Naive thymus-derived CD4-positive, alpha-beta T cell (primary cell): ENCODE data around the gene F10. TPM values are rescaled to one million over a fixed set of nuclear protein-coding genes. Genes with fewer than 3 reads are reported as not detected.

Experiments used
- ATAC-seq: fragments of 150-1000 bp; cut with Tn5 transposase; 2 replicates; pipeline ENCODE4 v1.10.0; 2021; ENCODE audit warnings: mild to moderate bottlenecking, moderate library complexity
- CTCF ChIA-PET: fragments of 350-600 bp; sonication (Branson Sonifier 250); formaldehyde crosslinking; loops from one replicate; lab custom pipeline; 2021; ENCODE audit warnings: antibody characterized with exemption; lab: Charles Lee
- POLR2A ChIA-PET: fragments of 350-600 bp; sonication (Branson Sonifier 250); formaldehyde crosslinking; loops from one replicate; lab custom pipeline; 2021; ENCODE audit warnings: antibody characterized with exemption, inconsistent platforms; lab: Charles Lee
- DNase-seq, 9 donors: peaks; one replicate each; pipeline versions ENCODE4 v3.0.0 to v3.0.0-alpha.2; 2020 to 2022; ENCODE audit warnings: mixed read lengths in 1 of 9
- H3K27ac ChIP-seq: one replicate; pipeline ENCODE4 v1.7.0; 2013; ENCODE audit warnings: mild to moderate bottlenecking, low read depth, low read length, moderate library complexity
- H3K27me3 ChIP-seq, 2 donors: one replicate each; pipeline ENCODE4 v1.7.0; 2013; ENCODE audit warnings: low read length in 2 of 2, mild to moderate bottlenecking in 2 of 2, moderate library complexity in 2 of 2; ENCODE audit not compliant: control insufficient read depth in 2 of 2, insufficient read depth in 2 of 2
- H3K36me3 ChIP-seq, 3 experiments: 1 replicate in 2 of 3; 2 replicates in 1 of 3; pipeline ENCODE4 v1.7.0; 2013; ENCODE audit warnings: low read length in 3 of 3, mild to moderate bottlenecking in 3 of 3, moderate library complexity in 1 of 3; ENCODE audit not compliant: insufficient read depth in 3 of 3, control insufficient read depth in 2 of 3
- H3K4me1 ChIP-seq, 2 donors: one replicate each; pipeline ENCODE4 v1.7.0; 2013; ENCODE audit warnings: low read length in 2 of 2, mild to moderate bottlenecking in 2 of 2, moderate library complexity in 1 of 2; ENCODE audit not compliant: control insufficient read depth in 2 of 2, insufficient read depth in 2 of 2
- H3K4me3 ChIP-seq: 2 replicates; pipeline ENCODE4 v1.7.0; 2013; ENCODE audit warnings: mild to moderate bottlenecking, low read length
- H3K9me3 ChIP-seq, 3 experiments: 1 replicate in 2 of 3; 2 replicates in 1 of 3; pipeline ENCODE4 v1.7.0; 2013; ENCODE audit warnings: low read length in 3 of 3; ENCODE audit not compliant: control insufficient read depth in 2 of 3
- H3K27ac Mint-ChIP-seq, 9 donors: one replicate each; pipeline ENCODE4 v1.8.0; 2020 to 2022; ENCODE audit warnings: mixed read lengths in 9 of 9, mild to moderate bottlenecking in 8 of 9, moderate library complexity in 5 of 9, inconsistent platforms in 2 of 9
- H3K27me3 Mint-ChIP-seq, 5 donors: one replicate each; pipeline ENCODE4 v1.8.0; 2021 to 2022; ENCODE audit warnings: mixed read lengths in 5 of 5, mild to moderate bottlenecking in 1 of 5
- H3K36me3 Mint-ChIP-seq, 5 donors: one replicate each; pipeline ENCODE4 v1.8.0; 2020 to 2022; ENCODE audit warnings: mixed read lengths in 5 of 5, mild to moderate bottlenecking in 3 of 5, inconsistent platforms in 1 of 5
- H3K4me1 Mint-ChIP-seq, 7 donors: one replicate each; pipeline ENCODE4 v1.8.0; 2020 to 2022; ENCODE audit warnings: mixed read lengths in 7 of 7, mild to moderate bottlenecking in 3 of 7, inconsistent platforms in 1 of 7
- H3K4me3 Mint-ChIP-seq, 10 donors: one replicate each; pipeline ENCODE4 v1.8.0; 2020 to 2022; ENCODE audit warnings: mild to moderate bottlenecking in 10 of 10, mixed read lengths in 10 of 10, moderate library complexity in 6 of 10, inconsistent platforms in 2 of 10
- H3K9me3 Mint-ChIP-seq, 11 donors: one replicate each; pipeline ENCODE4 v1.8.0; 2020 to 2022; ENCODE audit warnings: mixed read lengths in 11 of 11, mild to moderate bottlenecking in 4 of 11, inconsistent platforms in 1 of 11, moderate library complexity in 1 of 11
- intact Hi-C, 2 donors: fragments of 100-400 bp; cut with micrococcal nuclease; formaldehyde crosslinking; loops; one replicate each; pipeline ENCODE4 v1.15.1; 2023
- polyA plus RNA-seq, 2 donors: library from polyadenylated mRNA; unstranded; fragments of 300-500 nt; fragmentation: Illumina TruSeq; gene quantifications; one replicate each; pipeline ENCODE4 v1.2.3, GENCODE V29; 2021
- total RNA-seq, 6 experiments: library from RNA in 5 of 6; stranded (reverse) in 5 of 6; gene quantifications; 1 replicate in 5 of 6; 2 replicates in 1 of 6; pipeline ENCODE4 v1.2.3 and lab custom pipeline; 2021 to 2026

F10 gene
- total and polyA plus RNA-seq, 7 experiments from 2014 or later, result not detected

GRCh38 chr13:113091211-113091771, 31.3 kb upstream of the F10 start:
- H3K27me3 Mint-ChIP-seq, result no peaks in the 10 kb centered on the region
- Histone ChIP-seq H3K27me3 (no peaks in the 10 kb centered on the region), H3K4me1 (no peaks in the 10 kb centered on the region), H3K27ac (no peak overlapping the region), H3K9me3 (no peaks in the 10 kb centered on the region), H3K36me3 (peaks cover 0 to 30% (median 0%) of the 10 kb centered on the region in 3 experiments), H3K4me3 (no peak overlapping the region)
- no peak overlapping the region for H3K4me3 Mint-ChIP-seq
- intact Hi-C loops, result no loop called here
- CTCF ChIA-PET, result no interaction called here
- H3K27ac Mint-ChIP-seq, result no peak overlapping the region
- no peak for ATAC-seq
- POLR2A ChIA-PET, result no interaction called here
- no peak for DNase-seq
- no peaks in the 10 kb centered on the region for H3K9me3 Mint-ChIP-seq
- H3K36me3 Mint-ChIP-seq, result peaks cover 0 to 17% (median 0%) of the 10 kb centered on the region in 5 donors
- peaks cover 0 to 2% (median 0%) of the 10 kb centered on the region in 7 donors for H3K4me1 Mint-ChIP-seq

GRCh38 chr13:113091891-113092775, 30.5 kb upstream of the F10 start:
- ChIA-PET CTCF (no interaction called here), POLR2A (no interaction called here)
- Histone ChIP-seq H3K27ac (no peak overlapping the region), H3K9me3 (no peaks in the 10 kb centered on the region), H3K4me3 (no peak overlapping the region), H3K4me1 (no peaks in the 10 kb centered on the region), H3K36me3 (peaks cover 0 to 28% (median 0%) of the 10 kb centered on the region in 3 experiments), H3K27me3 (no peaks in the 10 kb centered on the region)
- no peak for ATAC-seq
- H3K4me3 Mint-ChIP-seq, result no peak overlapping the region
- no peak for DNase-seq
- intact Hi-C loops, result no loop called here
- no peak overlapping the region for H3K27ac Mint-ChIP-seq
- H3K27me3 Mint-ChIP-seq, result no peaks in the 10 kb centered on the region
- H3K4me1 Mint-ChIP-seq, result peaks cover 0 to 2% (median 0%) of the 10 kb centered on the region in 7 donors
- no peaks in the 10 kb centered on the region for H3K9me3 Mint-ChIP-seq
- peaks cover 0 to 9% (median 0%) of the 10 kb centered on the region in 5 donors for H3K36me3 Mint-ChIP-seq

GRCh38 chr13:113092776-113093579, 29.6 kb upstream of the F10 start:
- no peak overlapping the region for H3K27ac ChIP-seq
- Mint-ChIP-seq H3K4me3 (no peak overlapping the region), H3K4me1 (peaks cover 0 to 2% (median 0%) of the 10 kb centered on the region in 7 donors), H3K27ac (no peak overlapping the region), H3K36me3 (peaks cover 0 to 8% (median 0%) of the 10 kb centered on the region in 5 donors), H3K9me3 (no peaks in the 10 kb centered on the region), H3K27me3 (no peaks in the 10 kb centered on the region)
- intact Hi-C loops, result no loop called here
- H3K9me3 ChIP-seq, result no peaks in the 10 kb centered on the region
- POLR2A ChIA-PET, result no interaction called here
- no peaks in the 10 kb centered on the region for H3K4me1 ChIP-seq
- DNase-seq (no peak), ATAC-seq (no peak)
- CTCF ChIA-PET, result no interaction called here
- H3K4me3 ChIP-seq, result no peak overlapping the region
- H3K27me3 ChIP-seq, result no peaks in the 10 kb centered on the region
- peaks cover 0 to 20% (median 0%) of the 10 kb centered on the region in 3 experiments for H3K36me3 ChIP-seq

GRCh38 chr13:113093580-113094409, 28.8 kb upstream of the F10 start:
- Histone ChIP-seq H3K9me3 (no peaks in the 10 kb centered on the region), H3K27ac (no peak overlapping the region), H3K4me1 (no peaks in the 10 kb centered on the region), H3K36me3 (peaks cover 0 to 16% (median 0%) of the 10 kb centered on the region in 3 experiments), H3K27me3 (no peaks in the 10 kb centered on the region), H3K4me3 (no peak overlapping the region)
- H3K9me3 Mint-ChIP-seq, result no peaks in the 10 kb centered on the region
- ATAC-seq (no peak), DNase-seq (no peak)
- no peak overlapping the region for H3K4me3 Mint-ChIP-seq
- peaks cover 0 to 16% (median 0%) of the 10 kb centered on the region in 5 donors for H3K36me3 Mint-ChIP-seq
- POLR2A ChIA-PET, result interaction anchor here (0.6 kb wide), 1 partner anchor 125 kb away, joined by 3 read pairs; no protein-coding TSS in a partner anchor
- intact Hi-C loops, result no loop called here
- no peaks in the 10 kb centered on the region for H3K27me3 Mint-ChIP-seq
- H3K4me1 Mint-ChIP-seq, result peaks cover 0 to 2% (median 0%) of the 10 kb centered on the region in 7 donors
- CTCF ChIA-PET, result no interaction called here
- no peak overlapping the region for H3K27ac Mint-ChIP-seq

GRCh38 chr13:113094410-113094800, 28.2 kb upstream of the F10 start:
- ChIA-PET POLR2A (interaction anchor here (0.6 kb wide), 1 partner anchor 124 kb away, joined by 3 read pairs; no protein-coding TSS in a partner anchor), CTCF (no interaction called here)
- Histone ChIP-seq H3K27me3 (no peaks in the 10 kb centered on the region), H3K4me1 (no peaks in the 10 kb centered on the region), H3K9me3 (no peaks in the 10 kb centered on the region), H3K36me3 (peaks cover 0 to 12% (median 0%) of the 10 kb centered on the region in 3 experiments), H3K4me3 (no peak overlapping the region), H3K27ac (no peak overlapping the region)
- DNase-seq (no peak), ATAC-seq (no peak)
- Mint-ChIP-seq H3K4me3 (no peak overlapping the region), H3K36me3 (peaks cover 0 to 18% (median 0%) of the 10 kb centered on the region in 5 donors), H3K27me3 (no peaks in the 10 kb centered on the region), H3K27ac (no peak overlapping the region), H3K9me3 (no peaks in the 10 kb centered on the region), H3K4me1 (peaks cover 0 to 2% (median 0%) of the 10 kb centered on the region in 7 donors)
- intact Hi-C loops, result no loop called here
